Astrocyte of the hippocampus (primary cell): ENCODE results near the gene CD68.
A peak's percentile ranks its signal among the peaks of the same experiment; 100 is the strongest.
"Not testable (repeated sequence)": the region's sequence is repeated elsewhere in the genome, so short reads cannot be mapped to it uniquely, and the experiment has no call there.

Experiments
- DNase-seq: peaks from one replicate; pipeline ENCODE4 v3.0.0; 2011; ENCODE audit warnings: low read depth, low spot score

CD68 gene

DNA sequence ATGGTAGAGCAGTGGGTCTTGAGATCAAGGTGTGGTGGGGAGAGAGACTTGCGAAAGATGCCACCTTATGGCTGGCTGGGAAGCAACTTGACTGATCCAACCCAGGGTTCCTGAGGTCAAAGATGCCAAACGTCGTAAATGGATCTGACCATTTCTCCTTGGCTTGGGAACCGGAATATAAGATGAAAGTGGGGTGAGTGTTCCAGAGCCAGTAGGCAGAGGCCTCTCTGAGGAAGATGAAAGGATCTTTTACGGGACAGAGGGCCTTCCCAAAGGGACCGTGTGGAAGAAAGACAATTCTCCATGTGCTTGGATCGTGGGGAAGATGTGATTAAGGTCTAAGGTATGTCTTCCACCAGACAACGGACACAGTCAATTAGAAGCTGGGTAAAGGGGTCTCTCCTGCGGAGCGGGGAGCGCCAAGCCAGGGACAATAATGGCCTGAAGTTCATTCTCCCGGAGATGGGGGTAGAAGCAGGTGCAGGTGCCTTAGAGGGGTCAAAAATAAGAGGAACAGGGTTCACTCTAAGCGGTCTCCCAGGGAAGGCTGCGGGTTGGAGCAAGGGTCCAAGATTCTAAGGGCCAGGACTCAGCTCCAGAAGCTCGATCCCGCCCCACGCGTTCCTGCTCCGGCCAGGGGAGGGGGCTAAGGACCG lies 34.5 kb downstream of the CD68 start:
- peak; percentile 46 for DNase-seq

DNA sequence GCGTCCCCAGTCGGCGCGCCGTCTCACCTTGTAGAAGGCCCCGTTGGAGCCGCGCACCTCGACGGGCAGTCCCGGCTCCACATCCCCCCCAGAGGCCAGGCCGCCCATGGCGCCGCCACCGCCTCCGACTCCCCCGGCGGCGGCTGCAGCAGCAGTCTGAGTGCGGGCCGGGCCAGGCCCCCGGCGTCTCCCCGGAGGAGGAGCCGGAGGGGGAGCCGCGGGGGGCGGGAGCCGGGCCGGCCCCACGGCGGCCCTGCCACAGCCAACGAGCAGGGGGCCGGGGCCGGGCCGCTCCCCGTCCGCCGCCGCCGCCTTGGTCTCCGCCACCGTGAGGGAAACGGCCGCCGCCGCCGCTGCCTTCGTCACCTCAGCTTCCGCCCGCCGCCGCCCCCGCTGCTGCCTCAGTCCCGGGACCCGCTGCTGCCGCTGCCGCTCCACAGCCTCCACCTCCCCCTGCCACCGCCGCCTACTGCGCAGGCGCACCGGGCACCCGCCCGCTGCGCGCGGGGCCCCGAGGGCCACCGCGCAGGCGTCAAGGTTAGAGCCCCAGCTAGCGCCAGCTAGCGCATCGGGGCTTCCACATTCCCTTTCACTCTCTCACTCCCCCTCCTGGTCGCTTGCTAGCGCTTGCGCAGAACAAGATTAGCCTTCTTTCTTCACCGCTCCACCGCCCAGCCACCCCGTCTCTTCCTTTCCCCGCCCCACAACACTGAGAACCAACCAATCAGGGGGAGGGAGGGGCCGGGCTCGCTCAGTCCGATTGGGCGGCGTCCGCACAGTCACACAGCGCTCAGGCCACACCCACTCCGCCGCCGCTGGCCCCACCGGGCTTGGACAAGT lies 35.2 kb downstream of the CD68 start, which contains the start of gene FXR2:
Gene FXR2, minus strand, starts transcription at position 473 of the 840 bp plus-strand sequence. Its CDS starts 365 bp downstream, at position 108.
- DNase-seq = peak; percentile 100

- no peak for DNase-seq
Measured at GRCh38 chr17:7615265-7615747, 35.9 kb downstream of the CD68 start.

DNA sequence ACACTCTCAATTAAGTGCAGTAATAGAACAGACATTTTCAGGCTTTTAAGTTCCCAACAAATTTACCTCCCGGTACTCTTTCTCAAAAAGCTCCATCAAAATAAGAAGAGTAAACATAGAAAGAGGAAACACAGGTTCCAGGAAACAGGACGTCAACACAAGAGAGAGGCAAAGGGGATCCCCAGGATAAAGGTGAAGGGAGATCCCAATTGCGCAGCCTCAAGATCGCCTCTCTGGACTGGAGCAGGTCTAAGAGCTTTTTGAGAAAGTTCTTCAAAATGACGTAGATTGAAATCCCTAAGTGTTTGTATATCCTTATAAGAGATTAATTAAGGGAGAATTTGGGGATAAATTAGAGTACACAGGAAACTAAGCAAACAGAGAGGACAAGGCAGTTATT lies 39.2 kb downstream of the CD68 start:
- no peak for DNase-seq

DNA sequence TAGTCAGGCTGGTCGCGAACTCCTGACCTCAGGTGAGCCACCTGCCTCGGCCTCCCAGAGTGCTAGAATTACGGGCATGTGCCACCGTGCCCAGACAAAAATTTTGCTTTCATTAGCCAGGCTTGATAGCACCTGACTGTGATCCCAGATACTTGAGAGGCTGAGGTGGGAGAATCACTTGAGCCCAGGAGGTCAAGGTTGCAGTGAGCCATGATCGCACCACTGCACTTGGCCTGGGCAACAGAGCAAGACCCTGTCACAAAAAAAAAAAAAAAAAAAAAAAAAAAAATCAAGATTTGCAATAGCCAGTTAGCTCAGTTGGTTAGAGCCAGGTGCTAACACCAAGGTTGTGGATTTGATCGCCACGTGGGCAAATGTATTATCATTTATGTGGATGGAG lies 41.4 kb downstream of the CD68 start:
- no peak for DNase-seq

DNA sequence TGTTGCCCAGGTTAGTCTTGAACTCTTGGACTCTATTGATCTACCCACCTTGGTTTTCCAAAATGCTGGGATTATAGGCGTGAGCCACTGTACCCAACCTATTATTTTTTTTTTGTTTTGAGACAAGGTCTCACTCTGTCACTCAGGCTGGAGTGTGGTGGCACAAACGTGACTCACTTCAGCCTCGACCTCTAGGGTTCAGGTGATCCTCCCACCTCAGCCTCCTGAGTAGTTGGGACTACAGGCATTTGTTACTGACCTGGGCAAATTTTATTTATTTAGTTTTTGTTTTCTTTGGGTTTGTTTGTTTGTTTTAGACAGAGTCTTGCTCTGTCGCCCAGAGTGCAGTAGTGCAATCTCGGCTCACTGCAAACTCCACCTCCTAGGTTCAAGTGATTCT lies 44.2 kb downstream of the CD68 start:
- no peak for DNase-seq

DNA sequence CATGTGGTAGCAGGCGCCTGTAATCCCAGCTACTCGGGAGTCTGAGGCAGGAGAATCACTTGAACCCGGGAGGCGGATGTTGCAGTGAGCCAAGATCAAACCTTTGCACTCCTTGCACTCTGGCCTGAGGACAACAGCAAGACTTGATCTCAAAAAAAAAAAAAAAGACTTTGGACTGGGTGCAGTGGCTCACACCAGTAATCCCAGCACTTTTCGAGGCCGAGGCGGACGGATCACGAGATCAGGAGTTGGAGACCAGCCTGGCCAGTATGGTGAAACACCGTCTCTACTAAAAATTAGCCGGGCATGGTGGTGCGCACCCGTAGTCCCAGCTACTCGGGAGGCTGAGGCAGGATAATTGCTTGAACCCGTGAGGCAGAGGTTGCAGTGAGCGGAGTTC lies 46.3 kb downstream of the CD68 start:
- not testable (repeated sequence) for DNase-seq

- DNase-seq = no peak
Measured at GRCh38 chr17:7626307-7626706, 46.9 kb downstream of the CD68 start.

DNA sequence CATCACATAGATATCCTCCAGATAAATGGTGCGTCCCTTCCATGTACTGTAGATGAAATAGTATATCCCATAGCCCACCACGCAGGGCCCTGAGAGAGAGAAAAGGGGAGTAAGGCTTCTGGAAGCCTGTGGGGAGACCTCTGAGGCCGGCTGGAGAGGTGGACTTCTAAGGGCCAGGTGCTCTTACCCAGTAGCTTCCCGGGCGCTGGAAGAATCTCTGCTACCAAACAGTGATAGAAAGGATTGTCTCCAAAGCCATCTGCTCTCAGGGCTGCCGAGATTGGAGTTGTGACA lies 47.5 kb downstream of the CD68 start:
- DNase-seq = no peak

DNA sequence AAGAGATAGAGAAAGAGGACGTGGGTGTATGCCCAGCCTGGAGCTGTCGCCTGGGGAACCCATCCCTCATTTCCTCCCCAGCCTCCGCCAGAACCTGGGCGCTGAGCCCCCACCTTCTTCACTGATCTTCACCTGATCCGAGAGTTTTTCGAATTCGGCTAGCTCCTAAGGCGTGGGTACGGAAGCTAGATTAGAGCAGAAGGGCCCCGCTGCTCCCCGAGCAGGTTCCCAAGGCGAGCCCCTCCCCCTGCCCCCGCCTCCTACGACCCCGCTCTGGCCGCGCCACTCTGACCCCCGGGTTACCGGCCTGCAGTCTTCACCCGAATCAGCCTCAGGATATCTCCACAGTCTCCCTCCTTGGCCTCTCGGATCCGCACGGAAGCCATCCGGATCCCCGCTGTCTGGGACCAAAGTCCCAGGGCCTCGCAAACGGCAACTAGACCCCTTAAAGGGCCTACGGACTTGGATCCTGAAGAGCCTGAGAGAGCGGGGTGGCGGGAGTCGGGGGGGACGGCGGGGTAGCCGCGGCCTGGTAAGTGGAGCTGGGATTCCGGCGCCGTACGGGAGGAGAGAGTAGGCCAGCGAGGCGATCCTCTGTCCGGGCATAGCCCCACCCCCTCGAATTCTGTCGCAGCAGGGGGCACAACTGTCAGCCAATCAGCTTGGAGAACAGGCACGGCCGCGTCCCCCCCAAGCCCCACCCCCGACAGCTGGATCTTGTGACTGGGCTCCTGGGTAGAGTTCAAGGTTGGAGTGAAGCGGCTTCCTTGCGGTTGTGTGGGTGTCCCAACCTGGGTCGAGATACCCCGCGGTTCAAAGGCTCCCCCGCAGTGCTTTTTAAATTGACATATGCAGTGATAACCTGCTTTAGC lies 48.0 kb downstream of the CD68 start, which contains the start of gene SAT2:
Gene SAT2, minus strand, starts transcription at position 572 of the 872 bp plus-strand sequence. Its CDS starts 186 bp downstream, at position 386.
- peak; percentile 97 for DNase-seq

DNA sequence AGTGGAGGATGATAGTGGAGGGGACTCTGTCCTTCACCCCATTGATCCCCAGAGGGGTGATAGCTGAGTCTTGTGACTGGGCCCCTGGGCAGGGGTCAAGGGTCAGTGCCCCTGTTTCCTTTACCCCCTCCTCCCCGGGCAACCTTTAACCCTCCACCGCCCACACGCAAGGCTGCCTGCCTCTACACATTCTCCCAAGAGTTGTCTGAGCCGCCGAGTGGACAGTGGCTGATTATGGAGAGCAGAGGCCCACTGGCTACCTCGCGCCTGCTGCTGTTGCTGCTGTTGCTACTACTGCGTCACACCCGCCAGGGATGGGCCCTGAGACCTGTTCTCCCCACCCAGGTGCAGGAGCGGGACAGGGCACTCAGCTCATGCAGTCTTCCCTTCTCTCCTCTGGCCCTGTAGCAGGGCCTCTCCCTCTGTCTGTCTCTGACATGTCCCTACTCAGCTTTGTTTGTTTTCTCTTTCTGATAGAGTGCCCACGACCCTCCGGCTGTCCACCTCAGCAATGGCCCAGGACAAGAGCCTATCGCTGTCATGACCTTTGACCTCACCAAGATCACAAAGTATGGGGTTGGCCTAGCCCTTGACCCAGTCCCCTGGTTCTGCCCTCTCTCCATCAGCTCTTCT lies 50.6 kb downstream of the CD68 start, which contains the start of gene SHBG:
Gene SHBG, plus strand, starts transcription at position 197 of the 633 bp plus-strand sequence. Its CDS starts 38 bp downstream, at position 235.
- DNase-seq = no peak
